Hematopoietic multipotent progenitor cell treated with erythropoietin and hydrocortisone succinate and interleukin-3 and kit ligand, for 6 days (in vitro differentiated cells): ENCODE results near the gene ERVH48-1.
"Not testable (repeated sequence)": the region's sequence is repeated elsewhere in the genome, so short reads cannot be mapped to it uniquely, and the experiment has no call there.

Experiments used
- DNase-seq: peaks from one replicate; pipeline ENCODE4 v3.0.0-alpha.2; 2015

ERVH48-1 gene

GRCh38 chr21:42903817-42904216 is 21.6 kb downstream of the ERVH48-1 start:
- DNase-seq, result no peak

- peak; percentile 47 for DNase-seq
These were observed 25.0 kb downstream of the ERVH48-1 start for GRCh38 chr21:42900446-42900845.

- DNase-seq, result peak; percentile 99
These were observed 32.3 kb downstream of the ERVH48-1 start, which contains the start of gene NDUFV3 for GRCh38 chr21:42892931-42893755. NDUFV3 (plus strand) TSS chr21:42893309; CDS start chr21:42893334, 25 bp downstream.

- DNase-seq, result no peak
These were observed 32.9 kb downstream of the ERVH48-1 start for GRCh38 chr21:42892582-42892930.

- no peak for DNase-seq
These were observed 38.1 kb downstream of the ERVH48-1 start for GRCh38 chr21:42887326-42887725.

GRCh38 chr21:42883921-42884320 is 41.5 kb downstream of the ERVH48-1 start:
- no peak for DNase-seq

- DNase-seq, result no peak
These were observed 45.1 kb downstream of the ERVH48-1 start for GRCh38 chr21:42880352-42880751.

GRCh38 chr21:42878993-42879787 is 46.2 kb downstream of the ERVH48-1 start, which contains the start of gene WDR4:
WDR4 (minus strand) TSS chr21:42879539; CDS start chr21:42879495, 44 bp downstream.
- DNase-seq, result peak; percentile 97

GRCh38 chr21:42878678-42878992 is 46.8 kb downstream of the ERVH48-1 start:
- no peak for DNase-seq

GRCh38 chr21:42875811-42876210 is 49.6 kb downstream of the ERVH48-1 start:
- DNase-seq, result not testable (repeated sequence)

GRCh38 chr21:42873096-42873495 is 52.3 kb downstream of the ERVH48-1 start:
- DNase-seq, result no peak

- no peak for DNase-seq
These were observed 57.2 kb downstream of the ERVH48-1 start for GRCh38 chr21:42868196-42868595.
